ENCODE results near the gene RUNX1. TPM values are rescaled to one million over a fixed set of nuclear protein-coding genes. Genes with fewer than 3 reads are reported as not detected.

Gene RUNX1
- total and polyA plus RNA-seq, 2 donors (not counting 3 experiments of a cell fraction or from before 2014, with no cell fraction given): 4.6 to 17.9 TPM

GRCh38 chr21:34891613-34891943, 157.5 kb downstream of the RUNX1 start:
- DNase-seq (ENCODE audit: low read depth, low spot score) (no peak), FAIRE-seq (no peak)
- Histone ChIP-seq H4K20me1 (replicated peaks; ENCODE audit: control insufficient read depth, extremely low read depth, insufficient read depth, low read length) (no peaks in the 10 kb centered on the region), H3K4me1 (ENCODE audit: control insufficient read depth, extremely low read depth, insufficient read depth, low read length) (peaks cover 21% of the 10 kb centered on the region), H3K36me3 (ENCODE audit: control insufficient read depth in 2 of 2, extremely low read depth in 1 of 2, insufficient read depth in 2 of 2, low read length in 2 of 2) (no peaks in the 10 kb centered on the region), H3K27me3 (ENCODE audit: control insufficient read depth in 2 of 2, insufficient read depth in 2 of 2, low read length in 2 of 2) (peaks cover 38 to 59% of the 10 kb centered on the region in 2 experiments), H3K9ac (replicated peaks; ENCODE audit: extremely low read depth, insufficient read depth, low read length) (peak overlapping the region; percentile 20), H3K9me3 (replicated peaks; ENCODE audit: control insufficient read depth, insufficient read depth, low read length) (no peaks in the 10 kb centered on the region), H3K4me2 (ENCODE audit: insufficient read depth, low read length) (peak overlapping the region; percentile 45), H3K9me1 (replicated peaks; ENCODE audit: control insufficient read depth, extremely low read depth, insufficient read depth, low read length) (no peaks in the 10 kb centered on the region), H3K4me3 (replicated peaks in 1 of 3; ENCODE audit: insufficient read depth in 1 of 3, low read depth in 1 of 3, low read length in 3 of 3) (peak overlapping the region in 2 of 3 experiments; percentile 24 to 47), H3K27ac (ENCODE audit: insufficient read depth, low read depth, low read length) (no peak overlapping the region), H3K79me2 (ENCODE audit: control insufficient read depth, insufficient read depth, low read length) (peaks cover 18% of the 10 kb centered on the region), H2AFZ (ENCODE audit: low read depth, low read length) (no peak overlapping the region)
- no TSS peak for BruUV-seq (replicated peaks)
- intact Hi-C loops (cut with micrococcal nuclease) (loop anchor here (1.0 to 5.0 kb wide), 3 partner anchors 91 to 1049 kb away; no protein-coding TSS in a partner anchor), dilution Hi-C loops (cut with MboI; ENCODE audit: extremely low pct_ligation_motif_present, low sequenced_read_pairs) (no loop called here)
- no peak for TF ChIP-seq MYC (IDR thresholded peaks at IDR 0.05; ENCODE audit: low read depth, low read length)
- no peak for TF ChIP-seq GATA2 (IDR thresholded peaks at IDR 0.05; ENCODE audit: insufficient read depth, insufficient read length, low read depth, low read length)
- no peak for TF ChIP-seq MAX (IDR thresholded peaks at IDR 0.05; ENCODE audit: insufficient read depth, insufficient read length)
- TF ChIP-seq FOS (IDR thresholded peaks at IDR 0.05; ENCODE audit: borderline replicate concordance, insufficient read depth, low read length): no peak
- no peak for TF ChIP-seq POLR2AphosphoS5 (IDR thresholded peaks at IDR 0.05; ENCODE audit: insufficient read depth, low read depth, low read length)
- no peak for TF ChIP-seq CTCF (IDR thresholded peaks at IDR 0.05; ENCODE audit: extremely low read depth in 1 of 2, insufficient read depth in 1 of 2, low read depth in 1 of 2, low read length in 2 of 2)
- TF ChIP-seq JUN (IDR thresholded peaks at IDR 0.05; ENCODE audit: borderline replicate concordance, insufficient read depth, insufficient read length, low read depth): no peak
- TF ChIP-seq EZH2 (IDR thresholded peaks at IDR 0.05; ENCODE audit: borderline replicate concordance, low read depth, low read length, severe bottlenecking): no peak
- TF ChIP-seq POLR2A (IDR thresholded peaks at IDR 0.05; ENCODE audit: low read depth, low read length): no peak
- ChIA-PET CTCF (interaction anchor here (0.8 to 14.7 kb wide), 6 partner anchors 146 to 1041 kb away, joined by 3 to 249 read pairs (median 54); no protein-coding TSS in a partner anchor), POLR2A (no interaction called here)

Data from endothelial cell of umbilical vein (primary cell).